Smooth muscle cell (in vitro differentiated cells): ENCODE results near the gene DDX5. TPM values are rescaled to one million over a fixed set of nuclear protein-coding genes. Genes with fewer than 3 reads are reported as not detected.
"Not testable (repeated sequence)": the region's sequence is repeated elsewhere in the genome, so short reads cannot be mapped to it uniquely, and the experiment has no call there.

Experiments
- DNase-seq: peaks from one replicate; lab custom pipeline; 2025; ENCODE audit not compliant: unreplicated experiment; lab: John Stamatoyannopoulos, UW
- H2AFZ ChIP-seq: fragments of 200-600 bp; sonication (generic); 2 replicates; pipeline ENCODE4 v1.6.0; 2016; ENCODE audit warnings: antibody characterized with exemption, low read depth, mild to moderate bottlenecking
- H3F3A ChIP-seq: fragments of 200-600 bp; sonication (generic); 2 replicates; pipeline ENCODE4 v1.6.0; 2017; ENCODE audit warnings: antibody characterized with exemption, low read depth
- H3K27ac ChIP-seq: fragments of 200-600 bp; sonication (generic); 2 replicates; pipeline ENCODE4 v1.5.1; 2016; ENCODE audit warnings: low read depth, mild to moderate bottlenecking
- H3K27me3 ChIP-seq: fragments of 200-600 bp; sonication (generic); 2 replicates; pipeline ENCODE4 v1.6.1; 2016; ENCODE audit warnings: low read depth, mild to moderate bottlenecking
- H3K36me3 ChIP-seq: fragments of 200-600 bp; sonication (generic); 2 replicates; pipeline ENCODE4 v1.5.1; 2016; ENCODE audit warnings: low read depth
- H3K4me1 ChIP-seq: fragments of 200-600 bp; sonication (generic); 2 replicates; pipeline ENCODE4 v1.5.1; 2016; ENCODE audit warnings: low read depth
- H3K4me2 ChIP-seq: fragments of 200-600 bp; sonication (generic); 2 replicates; pipeline ENCODE4 v1.6.0; 2016; ENCODE audit warnings: mild to moderate bottlenecking
- H3K4me3 ChIP-seq: fragments of 200-600 bp; sonication (generic); 2 replicates; pipeline ENCODE4 v1.5.1; 2016; ENCODE audit warnings: mild to moderate bottlenecking
- H3K79me2 ChIP-seq: fragments of 200-600 bp; sonication (generic); 2 replicates; pipeline ENCODE4 v1.6.0; 2016; ENCODE audit warnings: low read depth, mild to moderate bottlenecking
- H3K9ac ChIP-seq: fragments of 200-600 bp; sonication (generic); 2 replicates; pipeline ENCODE4 v1.6.0; 2016; ENCODE audit warnings: low read depth
- H3K9me3 ChIP-seq: fragments of 200-600 bp; sonication (generic); replicated peaks from 2 replicates; pipeline ENCODE4 v1.5.1; 2016; ENCODE audit warnings: low read depth
- H4K20me1 ChIP-seq: fragments of 200-600 bp; sonication (generic); 2 replicates; pipeline ENCODE4 v1.6.0; 2016; ENCODE audit warnings: low read depth
- CTCF ChIP-seq: fragments of 200-600 bp; sonication (generic); IDR thresholded peaks from 2 replicates; pipeline ENCODE4 v1.5.1; 2017; ENCODE audit warnings: borderline replicate concordance, mild to moderate bottlenecking, antibody characterized with exemption; ENCODE audit not compliant: insufficient read depth, poor library complexity, severe bottlenecking
- WGBS: methylation state at CpG from one replicate; pipeline ENCODE4 v1.1.7; 2016; ENCODE audit warnings: low lambda C conversion rate; 5-methylcytosine and 5-hydroxymethylcytosine counted together
- polyA plus RNA-seq: library from polyadenylated mRNA; unstranded; fragments of >200 nt; fragmentation: Nextera tagmentation; extraction: Ambion mirVana; gene quantifications from 2 replicates; pipeline ENCODE4 v1.2.1, GENCODE V29; 2016
- total RNA-seq: library from RNA; depleted of rRNA; stranded (reverse); fragments of >200 nt; gene quantifications from 2 replicates; pipeline ENCODE4 v1.2.3, GENCODE V29; 2014

DDX5 gene
- total and polyA plus RNA-seq, 2 experiments from 2014 or later = 446 to 679 TPM

- no peak overlapping the region for H2AFZ ChIP-seq
- no peak overlapping the region for H3K27ac ChIP-seq
- no peaks in the 10 kb centered on the region for H3F3A ChIP-seq
- H3K4me1 ChIP-seq = no peaks in the 10 kb centered on the region
- no peaks in the 10 kb centered on the region for H3K9me3 ChIP-seq
- H3K27me3 ChIP-seq = no peaks in the 10 kb centered on the region
- no peak for TF ChIP-seq CTCF
- H3K4me2 ChIP-seq = no peak overlapping the region
- DNase-seq = no peak
- H3K9ac ChIP-seq = no peak overlapping the region
- H3K36me3 ChIP-seq = no peaks in the 10 kb centered on the region
- 68% methylated on average over 9 of the region's 9 CpGs for WGBS
- H4K20me1 ChIP-seq = no peaks in the 10 kb centered on the region
- H3K79me2 ChIP-seq = no peaks in the 10 kb centered on the region
- H3K4me3 ChIP-seq = no peak overlapping the region
Measured at GRCh38 chr17:64466019-64466735, 39.9 kb downstream of the DDX5 start.

- H3K4me2 ChIP-seq = no peak overlapping the region
- H2AFZ ChIP-seq = no peak overlapping the region
- H3K9ac ChIP-seq = no peak overlapping the region
- no peaks in the 10 kb centered on the region for H3K27me3 ChIP-seq
- no peaks in the 10 kb centered on the region for H4K20me1 ChIP-seq
- 91% methylated on average over 6 of the region's 6 CpGs for WGBS
- H3F3A ChIP-seq = no peaks in the 10 kb centered on the region
- H3K36me3 ChIP-seq = no peaks in the 10 kb centered on the region
- no peak overlapping the region for H3K4me3 ChIP-seq
- no peak for TF ChIP-seq CTCF
- H3K27ac ChIP-seq = no peak overlapping the region
- no peaks in the 10 kb centered on the region for H3K79me2 ChIP-seq
- no peaks in the 10 kb centered on the region for H3K9me3 ChIP-seq
- no peak for DNase-seq
- H3K4me1 ChIP-seq = no peaks in the 10 kb centered on the region
Measured at GRCh38 chr17:64461788-64462187, 44.3 kb downstream of the DDX5 start.

- 89% methylated on average over 8 of the region's 8 CpGs for WGBS
Measured at GRCh38 chr17:64460955-64461354, 45.1 kb downstream of the DDX5 start.

GRCh38 chr17:64459818-64460217 is 46.3 kb downstream of the DDX5 start:
- not testable (repeated sequence) for H3K36me3 ChIP-seq, H3K4me1 ChIP-seq, H3F3A ChIP-seq, H2AFZ ChIP-seq, H3K9me3 ChIP-seq, H3K79me2 ChIP-seq, H3K9ac ChIP-seq, H3K4me2 ChIP-seq, H3K4me3 ChIP-seq, DNase-seq, H3K27me3 ChIP-seq, H3K27ac ChIP-seq, H4K20me1 ChIP-seq
- WGBS = 95% methylated on average over 7 of the region's 7 CpGs

More at GRCh38 chr17:64460955-64461354, 45.1 kb downstream of the DDX5 start:
- H3K36me3 ChIP-seq = no peaks in the 10 kb centered on the region
- no peaks in the 10 kb centered on the region for H3K79me2 ChIP-seq
- H3K4me1 ChIP-seq = no peaks in the 10 kb centered on the region
- no peak overlapping the region for H3K9ac ChIP-seq
- DNase-seq = no peak
- no peak overlapping the region for H3K4me2 ChIP-seq
- no peak overlapping the region for H3K27ac ChIP-seq
- TF ChIP-seq CTCF = no peak
- no peak overlapping the region for H2AFZ ChIP-seq
- no peaks in the 10 kb centered on the region for H3K27me3 ChIP-seq
- H3K4me3 ChIP-seq = no peak overlapping the region
- no peaks in the 10 kb centered on the region for H4K20me1 ChIP-seq
- no peaks in the 10 kb centered on the region for H3F3A ChIP-seq
- no peaks in the 10 kb centered on the region for H3K9me3 ChIP-seq
